Measurements from ENCODE around the gene GOLGA6L9. TPM values are rescaled to one million over a fixed set of nuclear protein-coding genes. Genes with fewer than 3 reads are reported as not detected.
"Not testable (repeated sequence)": the region's sequence is repeated elsewhere in the genome, so short reads cannot be mapped to it uniquely, and the experiment has no call there.

Gene GOLGA6L9
- polyA plus RNA-seq (2013, experiment 1 of 2; ENCODE audit: insufficient read length): 2.9 TPM
- 3.3 TPM for polyA plus RNA-seq (2013, experiment 2 of 2; ENCODE audit: insufficient read length)

- DNase-seq: not testable (repeated sequence)
These were observed at the start of gene GOLGA6L9 for GRCh38 chr15:82429693-82430092. Gene GOLGA6L9 (plus strand): TSS chr15:82429816. CDS start chr15:82430080, 264 bp downstream.

GRCh38 chr15:82381330-82381955 lies 48.2 kb upstream of the GOLGA6L9 start:
- DNase-seq: not testable (repeated sequence)

GRCh38 chr15:82387209-82387608 lies 42.4 kb upstream of the GOLGA6L9 start:
- DNase-seq: not testable (repeated sequence)

GRCh38 chr15:82390152-82390551 lies 39.5 kb upstream of the GOLGA6L9 start:
- DNase-seq: not testable (repeated sequence)

- not testable (repeated sequence) for DNase-seq
These were observed 37.5 kb upstream of the GOLGA6L9 start for GRCh38 chr15:82392077-82392476.

GRCh38 chr15:82393671-82394070 lies 35.9 kb upstream of the GOLGA6L9 start:
- peak; percentile 62 for DNase-seq

- peak; percentile 24 for DNase-seq
These were observed 33.8 kb upstream of the GOLGA6L9 start for GRCh38 chr15:82395788-82396187.

- no peak for DNase-seq
These were observed 31.8 kb upstream of the GOLGA6L9 start for GRCh38 chr15:82397817-82398216.

- no peak for DNase-seq
These were observed 30.8 kb upstream of the GOLGA6L9 start for GRCh38 chr15:82398785-82399184.

- not testable (repeated sequence) for DNase-seq
These were observed 30.1 kb upstream of the GOLGA6L9 start for GRCh38 chr15:82399366-82400103.

GRCh38 chr15:82401918-82402317 lies 27.7 kb upstream of the GOLGA6L9 start:
- DNase-seq: not testable (repeated sequence)

- DNase-seq: not testable (repeated sequence)
These were observed 27.3 kb upstream of the GOLGA6L9 start for GRCh38 chr15:82402341-82402740.

GRCh38 chr15:82406211-82406610 lies 23.4 kb upstream of the GOLGA6L9 start:
- not testable (repeated sequence) for DNase-seq

- DNase-seq: not testable (repeated sequence)
These were observed 19.3 kb upstream of the GOLGA6L9 start for GRCh38 chr15:82410306-82410705.

GRCh38 chr15:82411595-82411994 lies 18.0 kb upstream of the GOLGA6L9 start:
- DNase-seq: not testable (repeated sequence)

- DNase-seq: not testable (repeated sequence)
These were observed 15.0 kb upstream of the GOLGA6L9 start for GRCh38 chr15:82414525-82415191.

GRCh38 chr15:82420516-82420915 lies 9.1 kb upstream of the GOLGA6L9 start:
- not testable (repeated sequence) for DNase-seq

GRCh38 chr15:82420966-82421365 lies 8.7 kb upstream of the GOLGA6L9 start:
- not testable (repeated sequence) for DNase-seq

- not testable (repeated sequence) for DNase-seq
These were observed 2.5 kb upstream of the GOLGA6L9 start for GRCh38 chr15:82427117-82427516.

GRCh38 chr15:82445420-82445819 lies 15.8 kb downstream of the GOLGA6L9 start:
- DNase-seq: not testable (repeated sequence)

GRCh38 chr15:82457336-82457735 lies 27.7 kb downstream of the GOLGA6L9 start:
- not testable (repeated sequence) for DNase-seq

- DNase-seq: not testable (repeated sequence)
These were observed 36.0 kb downstream of the GOLGA6L9 start for GRCh38 chr15:82465629-82466028.

- DNase-seq: not testable (repeated sequence)
These were observed 38.6 kb downstream of the GOLGA6L9 start for GRCh38 chr15:82468205-82468604.
